Parathyroid adenoma (tissue), 2 donors: Measurements from ENCODE around the gene OR13D1.
"Not testable (repeated sequence)": the region's sequence is repeated elsewhere in the genome, so short reads cannot be mapped to it uniquely, and the experiment has no call there.

ENCODE experiments used
- H2AFZ ChIP-seq: fragments of 300-600 bp; sonication (generic); one replicate; pipeline ENCODE4 v1.7.0; 2017; ENCODE audit warnings: antibody characterized with exemption, mild to moderate bottlenecking
- H3K27ac ChIP-seq: fragments of 300-600 bp; sonication (generic); one replicate; pipeline ENCODE4 v1.7.0; 2017
- H3K27me3 ChIP-seq: fragments of 300-600 bp; sonication (generic); one replicate; pipeline ENCODE4 v1.7.0; 2017; ENCODE audit warnings: low read length; ENCODE audit not compliant: control insufficient read depth, insufficient read depth
- H3K36me3 ChIP-seq: fragments of 300-600 bp; sonication (generic); one replicate; pipeline ENCODE4 v1.7.0; 2017; ENCODE audit warnings: low read length; ENCODE audit not compliant: control insufficient read depth, insufficient read depth
- H3K4me1 ChIP-seq: fragments of 300-600 bp; sonication (generic); one replicate; pipeline ENCODE4 v1.7.0; 2017; ENCODE audit warnings: control low read depth
- H3K4me2 ChIP-seq: fragments of 300-600 bp; sonication (generic); one replicate; pipeline ENCODE4 v1.7.0; 2017; ENCODE audit warnings: low read length
- H3K4me3 ChIP-seq: fragments of 300-600 bp; sonication (generic); one replicate; pipeline ENCODE4 v1.7.0; 2017; ENCODE audit warnings: low read depth, low read length
- H3K79me2 ChIP-seq: fragments of 300-600 bp; sonication (generic); one replicate; pipeline ENCODE4 v1.7.0; 2017; ENCODE audit warnings: control low read depth
- H3K9ac ChIP-seq: fragments of 300-600 bp; sonication (generic); one replicate; pipeline ENCODE4 v1.7.0; 2017; ENCODE audit warnings: mild to moderate bottlenecking
- H3K9me3 ChIP-seq: fragments of 300-600 bp; sonication (generic); one replicate; pipeline ENCODE4 v1.7.0; 2017; ENCODE audit warnings: low read length; ENCODE audit not compliant: control insufficient read depth
- TF ChIP-seq, protein P1 (sequence below): fragments of 300-600 bp; sonication (generic); IDR thresholded peaks from one replicate; pipeline ENCODE4 v1.7.0; 2017; ENCODE audit warnings: antibody characterized with exemption, mild to moderate bottlenecking
- donor health status: primary hyperparathyroidism.

The OR13D1 gene

DNA sequence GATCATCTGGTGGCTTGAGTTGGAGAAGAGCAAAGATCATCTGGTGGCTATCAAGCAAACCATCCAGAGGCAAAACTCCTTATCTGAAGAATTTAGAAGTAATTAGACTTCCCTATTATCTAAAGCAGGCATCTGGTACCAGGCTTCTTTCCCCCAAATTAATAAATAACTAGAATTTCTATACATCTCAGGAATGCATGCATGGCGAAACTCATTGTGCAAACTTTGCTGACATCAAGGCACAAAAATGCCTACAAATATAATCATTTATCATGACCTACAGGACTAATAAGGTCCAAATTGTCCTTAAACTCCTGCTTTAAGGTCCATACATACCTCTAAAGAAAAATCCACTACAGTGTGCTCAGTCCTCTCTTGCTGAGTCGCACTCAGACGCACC is 6.0 kb downstream of the OR13D1 start:
- H2AFZ ChIP-seq = no peak overlapping the region
- no peaks in the 10 kb centered on the region for H3K36me3 ChIP-seq
- H3K9me3 ChIP-seq = no peaks in the 10 kb centered on the region
- H3K9ac ChIP-seq = no peak overlapping the region
- no peak overlapping the region for H3K4me3 ChIP-seq
- H3K27me3 ChIP-seq = no peaks in the 10 kb centered on the region
- no peak overlapping the region for H3K4me2 ChIP-seq
- no peak overlapping the region for H3K27ac ChIP-seq
- H3K79me2 ChIP-seq = no peaks in the 10 kb centered on the region
- TF ChIP-seq, protein P1, sequence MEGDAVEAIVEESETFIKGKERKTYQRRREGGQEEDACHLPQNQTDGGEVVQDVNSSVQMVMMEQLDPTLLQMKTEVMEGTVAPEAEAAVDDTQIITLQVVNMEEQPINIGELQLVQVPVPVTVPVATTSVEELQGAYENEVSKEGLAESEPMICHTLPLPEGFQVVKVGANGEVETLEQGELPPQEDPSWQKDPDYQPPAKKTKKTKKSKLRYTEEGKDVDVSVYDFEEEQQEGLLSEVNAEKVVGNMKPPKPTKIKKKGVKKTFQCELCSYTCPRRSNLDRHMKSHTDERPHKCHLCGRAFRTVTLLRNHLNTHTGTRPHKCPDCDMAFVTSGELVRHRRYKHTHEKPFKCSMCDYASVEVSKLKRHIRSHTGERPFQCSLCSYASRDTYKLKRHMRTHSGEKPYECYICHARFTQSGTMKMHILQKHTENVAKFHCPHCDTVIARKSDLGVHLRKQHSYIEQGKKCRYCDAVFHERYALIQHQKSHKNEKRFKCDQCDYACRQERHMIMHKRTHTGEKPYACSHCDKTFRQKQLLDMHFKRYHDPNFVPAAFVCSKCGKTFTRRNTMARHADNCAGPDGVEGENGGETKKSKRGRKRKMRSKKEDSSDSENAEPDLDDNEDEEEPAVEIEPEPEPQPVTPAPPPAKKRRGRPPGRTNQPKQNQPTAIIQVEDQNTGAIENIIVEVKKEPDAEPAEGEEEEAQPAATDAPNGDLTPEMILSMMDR = no peak
- no peaks in the 10 kb centered on the region for H3K4me1 ChIP-seq

DNA sequence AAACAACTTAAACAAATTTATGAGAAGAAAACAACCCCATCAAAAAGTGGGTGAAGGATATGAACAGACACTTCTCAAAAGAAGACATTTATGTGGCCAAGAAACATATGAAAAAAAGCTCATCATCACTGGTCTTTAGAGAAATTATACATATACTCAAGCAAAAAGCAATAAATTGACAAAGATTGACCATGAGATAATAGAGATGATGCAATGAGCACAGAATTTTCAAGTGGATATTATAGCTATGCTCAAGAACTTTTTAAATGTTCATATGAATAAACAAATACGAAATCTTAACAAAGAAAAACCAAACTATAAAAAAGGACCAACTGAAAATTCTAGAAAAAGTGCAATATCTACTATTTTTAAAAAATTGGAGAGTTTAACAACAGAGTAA is 14.4 kb downstream of the OR13D1 start:
- H3K27ac ChIP-seq, H2AFZ ChIP-seq, H3K9ac ChIP-seq, H3K9me3 ChIP-seq, H3K36me3 ChIP-seq, H3K79me2 ChIP-seq, H3K4me2 ChIP-seq, H3K4me1 ChIP-seq, H3K27me3 ChIP-seq, H3K4me3 ChIP-seq: not testable (repeated sequence)

DNA sequence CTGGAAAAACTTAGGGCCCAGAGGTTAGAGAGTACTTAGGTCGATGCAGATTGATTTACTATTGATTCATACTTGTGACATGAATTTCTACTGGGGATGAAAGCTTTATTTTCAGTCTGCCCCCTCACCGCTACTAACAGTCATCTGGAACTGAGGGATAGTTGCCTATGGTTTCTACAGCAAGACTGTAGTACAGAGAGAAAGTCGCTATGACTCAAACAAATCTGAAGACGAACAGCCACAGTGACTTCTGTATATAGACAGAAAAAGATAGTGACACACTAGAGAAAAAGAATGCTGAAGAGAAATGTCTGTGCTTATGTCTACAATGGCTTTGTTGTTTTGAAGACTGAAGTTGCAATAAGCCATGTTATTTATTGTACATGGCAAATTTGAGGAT is 17.3 kb downstream of the OR13D1 start:
- Histone ChIP-seq H3K79me2 (no peaks in the 10 kb centered on the region), H2AFZ (no peak overlapping the region), H3K4me3 (no peak overlapping the region), H3K9ac (no peak overlapping the region), H3K27ac (no peak overlapping the region), H3K36me3 (no peaks in the 10 kb centered on the region), H3K9me3 (no peaks in the 10 kb centered on the region), H3K4me1 (no peaks in the 10 kb centered on the region), H3K4me2 (no peak overlapping the region), H3K27me3 (no peaks in the 10 kb centered on the region)
- TF ChIP-seq, protein P1 = no peak

GRCh38 chr9:104725014-104725413 is 30.7 kb downstream of the OR13D1 start:
- H3K79me2 ChIP-seq = no peaks in the 10 kb centered on the region
- no peak overlapping the region for H3K27ac ChIP-seq
- no peak overlapping the region for H3K4me3 ChIP-seq
- no peaks in the 10 kb centered on the region for H3K9me3 ChIP-seq
- no peaks in the 10 kb centered on the region for H3K36me3 ChIP-seq
- H3K9ac ChIP-seq = no peak overlapping the region
- TF ChIP-seq, protein P1 = no peak
- no peak overlapping the region for H3K4me2 ChIP-seq
- H3K4me1 ChIP-seq = no peaks in the 10 kb centered on the region
- H2AFZ ChIP-seq = no peak overlapping the region
- no peaks in the 10 kb centered on the region for H3K27me3 ChIP-seq

- Histone ChIP-seq H3K4me2 (no peak overlapping the region), H2AFZ (no peak overlapping the region), H3K36me3 (no peaks in the 10 kb centered on the region), H3K27me3 (no peaks in the 10 kb centered on the region), H3K27ac (no peak overlapping the region), H3K9me3 (no peaks in the 10 kb centered on the region), H3K4me1 (no peaks in the 10 kb centered on the region), H3K4me3 (no peak overlapping the region), H3K79me2 (no peaks in the 10 kb centered on the region), H3K9ac (no peak overlapping the region)
- TF ChIP-seq, protein P1 = no peak
These were observed 44.1 kb downstream of the OR13D1 start for GRCh38 chr9:104738452-104738851.
